Neural progenitor cell (in vitro differentiated cells): ENCODE measurements around the gene ANTXR1.
"Not testable (repeated sequence)": the region's sequence is repeated elsewhere in the genome, so short reads cannot be mapped to it uniquely, and the experiment has no call there.

Experiments
- EZH2phosphoT487 ChIP-seq: fragments of 200-600 bp; sonication (generic); IDR thresholded peaks from 2 replicates; pipeline ENCODE4 v1.6.1; 2017; ENCODE audit warnings: antibody characterized with exemption
- TF ChIP-seq, protein P1 (sequence below): fragments of 200-600 bp; sonication (generic); IDR thresholded peaks from 2 replicates; pipeline ENCODE4 v1.5.1; 2017; ENCODE audit warnings: antibody characterized with exemption, mild to moderate bottlenecking

- TF ChIP-seq, protein P1, sequence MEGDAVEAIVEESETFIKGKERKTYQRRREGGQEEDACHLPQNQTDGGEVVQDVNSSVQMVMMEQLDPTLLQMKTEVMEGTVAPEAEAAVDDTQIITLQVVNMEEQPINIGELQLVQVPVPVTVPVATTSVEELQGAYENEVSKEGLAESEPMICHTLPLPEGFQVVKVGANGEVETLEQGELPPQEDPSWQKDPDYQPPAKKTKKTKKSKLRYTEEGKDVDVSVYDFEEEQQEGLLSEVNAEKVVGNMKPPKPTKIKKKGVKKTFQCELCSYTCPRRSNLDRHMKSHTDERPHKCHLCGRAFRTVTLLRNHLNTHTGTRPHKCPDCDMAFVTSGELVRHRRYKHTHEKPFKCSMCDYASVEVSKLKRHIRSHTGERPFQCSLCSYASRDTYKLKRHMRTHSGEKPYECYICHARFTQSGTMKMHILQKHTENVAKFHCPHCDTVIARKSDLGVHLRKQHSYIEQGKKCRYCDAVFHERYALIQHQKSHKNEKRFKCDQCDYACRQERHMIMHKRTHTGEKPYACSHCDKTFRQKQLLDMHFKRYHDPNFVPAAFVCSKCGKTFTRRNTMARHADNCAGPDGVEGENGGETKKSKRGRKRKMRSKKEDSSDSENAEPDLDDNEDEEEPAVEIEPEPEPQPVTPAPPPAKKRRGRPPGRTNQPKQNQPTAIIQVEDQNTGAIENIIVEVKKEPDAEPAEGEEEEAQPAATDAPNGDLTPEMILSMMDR: not testable (repeated sequence)
- TF ChIP-seq EZH2phosphoT487: not testable (repeated sequence)
Measured at GRCh38 chr2:69230946-69231345, 218.0 kb downstream of the ANTXR1 start.
